A172 (cell line): Measurements from ENCODE around the gene SRSF1. TPM values are rescaled to one million over a fixed set of nuclear protein-coding genes. Genes with fewer than 3 reads are reported as not detected.
"Not testable (repeated sequence)": the region's sequence is repeated elsewhere in the genome, so short reads cannot be mapped to it uniquely, and the experiment has no call there.

Experiments
- DNase-seq: peaks from one replicate; pipeline ENCODE4 v3.0.0-alpha.2; 2015; ENCODE audit warnings: low spot score
- total RNA-seq: library from RNA; depleted of rRNA; stranded (reverse); fragments of >200 nt; shearing (Covaris generic); gene quantifications from 2 replicates; pipeline ENCODE4 v1.2.3, GENCODE V29; 2014; rRNA removed

The SRSF1 gene, protein sequence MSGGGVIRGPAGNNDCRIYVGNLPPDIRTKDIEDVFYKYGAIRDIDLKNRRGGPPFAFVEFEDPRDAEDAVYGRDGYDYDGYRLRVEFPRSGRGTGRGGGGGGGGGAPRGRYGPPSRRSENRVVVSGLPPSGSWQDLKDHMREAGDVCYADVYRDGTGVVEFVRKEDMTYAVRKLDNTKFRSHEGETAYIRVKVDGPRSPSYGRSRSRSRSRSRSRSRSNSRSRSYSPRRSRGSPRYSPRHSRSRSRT
- total RNA-seq: 501 and 612 TPM in 2 replicates

GRCh38 chr17:58006924-58007780 lies at the start of gene SRSF1:
SRSF1 (minus strand) TSS chr17:58007246; CDS start chr17:58007137, 109 bp downstream.
- DNase-seq: peak; percentile 96

- no peak for DNase-seq
These were observed 49.4 kb upstream of the SRSF1 start for GRCh38 chr17:58056476-58056875.

GRCh38 chr17:58054641-58055040 lies 47.6 kb upstream of the SRSF1 start:
- DNase-seq: no peak

DNA sequence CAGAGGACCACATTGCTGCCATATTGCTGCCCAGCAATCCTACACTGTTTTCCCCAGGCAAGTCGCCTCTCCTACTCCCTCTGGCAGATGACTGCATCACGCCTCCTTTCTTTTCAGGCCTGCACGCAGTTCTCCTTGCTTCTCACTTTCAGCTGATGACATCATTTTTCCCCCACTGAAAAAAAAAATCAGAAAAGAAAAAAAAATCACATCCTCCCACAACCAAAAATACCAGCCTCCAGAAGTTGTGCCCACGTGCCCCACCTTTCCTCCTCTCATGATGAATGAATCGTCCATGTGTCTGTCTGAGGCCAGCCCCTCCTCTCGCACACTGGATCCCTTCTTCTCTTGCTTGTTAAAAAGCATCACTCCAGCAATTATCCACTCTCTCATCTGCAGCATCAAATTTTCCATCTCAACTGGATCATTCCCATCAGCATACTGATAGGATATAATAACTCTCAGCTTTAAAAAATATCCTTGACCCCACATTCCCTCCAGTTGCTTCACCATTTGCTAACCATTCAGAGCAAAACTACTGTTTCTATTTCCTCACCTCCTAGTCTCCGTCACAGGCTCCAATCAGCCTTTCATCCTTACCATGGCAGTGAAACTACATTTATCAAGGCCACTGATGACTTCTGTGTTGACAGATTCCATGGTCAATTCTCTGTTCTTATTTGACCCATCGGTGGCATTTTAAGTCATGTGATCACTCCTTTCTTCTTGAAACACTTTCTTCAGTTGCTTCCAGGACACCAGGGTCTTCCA lies 46.1 kb upstream of the SRSF1 start:
- DNase-seq: no peak

DNA sequence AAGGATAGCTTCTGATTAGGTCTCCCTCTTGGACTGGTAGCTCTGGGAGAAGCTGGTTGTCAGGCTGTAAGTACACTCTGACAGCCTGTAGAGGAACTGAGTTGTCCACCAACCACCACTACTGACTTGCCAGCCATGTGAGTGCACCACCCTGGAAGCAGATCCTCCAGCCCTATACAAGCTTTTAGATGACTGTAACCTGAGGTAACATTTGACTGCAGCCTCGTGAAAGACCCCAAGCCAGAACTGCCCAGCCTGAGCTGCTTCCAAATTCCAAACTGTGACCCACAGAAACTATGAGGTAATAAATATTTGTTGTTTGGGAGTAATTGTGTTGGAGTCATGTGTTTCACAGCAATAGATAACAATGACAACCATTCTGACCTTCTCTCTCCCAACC lies 45.4 kb upstream of the SRSF1 start:
- DNase-seq: no peak

- no peak for DNase-seq
These were observed 44.4 kb upstream of the SRSF1 start for GRCh38 chr17:58051468-58051867.

DNA sequence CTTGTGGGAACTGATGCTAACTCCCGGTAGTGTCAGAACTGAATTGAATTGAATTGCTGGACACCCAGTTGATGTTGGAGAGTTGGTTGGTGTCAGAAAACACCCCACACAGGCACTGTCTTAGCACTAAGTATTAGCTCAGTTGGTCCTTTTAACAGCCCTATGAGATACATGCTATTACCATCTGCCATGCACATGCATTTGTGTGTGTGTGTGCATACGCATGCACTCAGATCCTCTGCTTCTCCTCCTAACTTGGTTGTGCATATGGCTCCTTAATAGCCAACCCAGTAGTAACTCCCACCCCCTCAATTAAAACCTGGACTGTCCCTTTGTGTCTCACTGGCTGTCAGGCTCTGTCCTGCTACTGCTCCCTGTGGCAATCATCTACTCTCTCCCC lies 43.9 kb upstream of the SRSF1 start:
- DNase-seq: no peak

DNA sequence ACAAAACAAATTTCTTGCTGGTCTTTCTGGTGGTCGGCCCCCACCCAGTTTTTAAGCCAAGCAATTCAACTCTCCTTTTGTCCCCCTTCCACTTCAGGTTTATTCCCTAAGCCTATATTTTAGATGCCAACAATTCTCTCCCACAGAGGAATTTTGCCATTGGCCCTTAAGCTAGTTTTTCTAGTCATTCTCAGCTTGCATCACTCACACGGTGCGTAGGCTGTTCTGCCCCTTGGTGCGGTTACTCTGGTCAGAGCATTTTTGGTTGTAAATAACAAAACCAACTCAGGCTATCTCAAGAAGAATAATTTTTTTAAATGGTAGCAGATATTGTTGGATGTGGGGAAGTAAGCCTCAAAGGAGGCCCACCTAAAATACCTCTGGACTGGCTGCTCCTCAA lies 42.5 kb upstream of the SRSF1 start:
- DNase-seq: no peak

DNA sequence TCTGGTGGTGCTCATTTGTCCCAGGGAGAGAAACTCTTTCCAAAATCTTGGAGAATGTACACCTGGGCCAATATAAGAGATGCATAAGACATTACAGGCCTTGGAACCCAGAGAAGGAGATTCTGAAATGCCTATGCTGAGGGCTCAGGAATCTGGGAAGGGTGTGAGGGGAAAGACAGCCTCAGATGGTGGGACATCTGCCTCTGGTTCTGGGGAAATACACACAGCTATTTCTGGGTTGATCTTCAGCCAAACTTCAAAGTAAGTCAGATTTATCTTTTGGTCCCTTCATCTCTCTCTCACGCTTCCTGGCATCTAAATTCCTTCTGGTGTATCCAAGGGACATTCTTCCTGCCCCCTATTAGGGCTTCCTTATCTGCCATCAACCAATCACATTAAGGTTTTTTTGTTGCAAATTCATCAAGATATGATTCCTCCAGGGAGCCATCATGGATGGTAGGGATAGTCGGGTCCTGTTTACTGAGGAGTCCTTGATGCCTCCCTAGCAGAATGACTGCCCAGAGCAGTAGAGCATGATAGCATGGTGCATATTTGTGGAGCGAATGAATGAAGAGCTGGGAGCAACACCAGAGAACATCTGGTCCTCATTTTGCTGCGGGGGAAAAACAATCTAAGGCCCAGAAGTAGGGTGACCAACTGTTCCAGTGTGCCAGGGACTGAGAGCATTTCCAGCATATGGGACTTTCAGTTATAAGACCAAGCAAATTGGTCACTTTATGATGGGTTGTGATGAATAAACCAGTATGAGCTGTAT lies 40.5 kb upstream of the SRSF1 start:
- DNase-seq: no peak

- DNase-seq: no peak
These were observed 39.4 kb upstream of the SRSF1 start for GRCh38 chr17:58046239-58047094.

DNA sequence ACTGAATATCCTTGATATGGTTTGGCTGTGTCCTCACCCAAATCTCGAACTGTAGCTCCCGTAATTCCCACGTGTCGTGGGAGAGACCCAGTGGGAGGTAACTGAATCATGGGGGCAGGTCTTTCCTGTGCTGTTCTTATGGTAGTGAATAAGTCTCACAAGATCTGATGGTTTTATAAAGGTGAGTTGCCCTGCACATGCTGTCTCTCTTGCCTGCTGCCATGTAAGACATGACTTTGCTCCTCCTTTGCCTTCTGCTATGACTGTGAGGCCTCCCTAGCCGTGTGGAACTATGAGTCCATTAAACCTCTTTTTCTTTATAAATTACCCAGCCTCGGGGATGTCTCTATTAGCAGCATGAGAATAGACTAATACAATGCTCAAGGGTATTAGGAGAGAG lies 37.2 kb upstream of the SRSF1 start:
- DNase-seq: not testable (repeated sequence)

DNA sequence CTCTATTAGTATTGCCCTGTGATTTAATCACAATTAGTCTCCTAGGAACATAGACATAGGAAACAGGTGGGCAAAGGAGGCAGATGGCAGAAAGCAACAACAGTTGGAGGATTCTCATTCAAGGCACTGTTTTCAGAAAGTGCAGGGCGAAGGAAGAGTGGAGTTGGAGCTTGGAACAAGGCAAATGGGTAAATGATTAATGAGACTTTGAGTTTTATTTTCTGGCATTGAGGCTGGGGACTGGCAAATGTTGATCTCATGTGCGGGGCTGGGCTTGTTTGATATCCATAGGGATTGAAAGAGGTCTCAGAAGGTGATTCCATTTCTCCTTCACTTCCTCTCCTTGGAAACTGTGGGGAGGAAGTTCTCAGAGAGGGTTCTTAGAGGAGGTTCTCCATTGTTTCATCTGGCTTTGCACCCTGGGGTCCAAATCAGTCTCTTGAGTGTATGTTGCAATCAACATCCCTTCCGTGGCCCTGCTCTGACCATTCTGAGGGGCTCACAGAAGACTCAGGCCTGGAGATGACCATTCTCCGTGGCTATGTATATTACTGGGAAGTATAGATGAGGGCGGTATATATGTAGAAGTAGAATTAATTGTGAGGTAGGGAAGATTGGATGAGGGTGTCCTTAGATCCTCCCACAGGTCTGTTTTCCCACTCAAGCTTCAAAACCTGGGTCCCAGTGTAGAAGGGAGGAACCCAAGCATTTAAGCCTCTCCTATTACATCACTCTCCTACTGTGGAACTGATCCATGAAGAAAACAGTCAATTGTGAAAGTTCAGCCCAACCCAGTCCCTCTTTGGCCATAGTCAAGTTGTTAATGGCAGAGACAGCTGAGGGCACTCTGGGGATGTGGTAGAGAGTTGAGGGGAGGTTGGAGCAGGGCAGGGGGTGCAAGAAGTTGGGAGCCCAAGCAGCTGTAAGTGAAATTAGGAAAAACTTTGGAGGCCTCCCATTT lies 36.5 kb upstream of the SRSF1 start:
- no peak for DNase-seq

- DNase-seq: no peak
These were observed 34.1 kb upstream of the SRSF1 start for GRCh38 chr17:58041161-58041560.

- DNase-seq: no peak
These were observed 33.3 kb upstream of the SRSF1 start for GRCh38 chr17:58040386-58040785.

- DNase-seq: no peak
These were observed 32.9 kb upstream of the SRSF1 start for GRCh38 chr17:58039975-58040374.

- DNase-seq: no peak
These were observed 25.8 kb upstream of the SRSF1 start for GRCh38 chr17:58032691-58033415.

DNA sequence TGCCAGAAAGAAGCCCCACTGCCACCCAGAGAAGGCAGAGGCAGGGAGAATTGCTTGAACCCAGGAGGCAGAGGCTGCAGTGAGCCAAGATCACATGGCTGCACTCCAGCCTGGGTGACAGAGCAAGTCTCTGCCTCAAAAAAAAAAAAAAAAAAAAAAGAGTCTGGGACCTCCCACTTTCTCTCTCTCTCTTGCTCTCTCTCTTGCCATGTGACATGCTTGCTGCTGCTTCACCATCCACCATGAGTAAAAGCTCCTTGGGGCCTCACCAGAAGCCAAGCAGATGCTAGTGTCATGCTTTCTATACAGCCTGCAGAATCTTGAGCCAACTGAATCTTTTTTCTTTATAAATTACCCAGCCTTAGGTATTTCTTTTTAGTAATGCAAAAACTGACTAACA lies 21.5 kb upstream of the SRSF1 start:
- no peak for DNase-seq

DNA sequence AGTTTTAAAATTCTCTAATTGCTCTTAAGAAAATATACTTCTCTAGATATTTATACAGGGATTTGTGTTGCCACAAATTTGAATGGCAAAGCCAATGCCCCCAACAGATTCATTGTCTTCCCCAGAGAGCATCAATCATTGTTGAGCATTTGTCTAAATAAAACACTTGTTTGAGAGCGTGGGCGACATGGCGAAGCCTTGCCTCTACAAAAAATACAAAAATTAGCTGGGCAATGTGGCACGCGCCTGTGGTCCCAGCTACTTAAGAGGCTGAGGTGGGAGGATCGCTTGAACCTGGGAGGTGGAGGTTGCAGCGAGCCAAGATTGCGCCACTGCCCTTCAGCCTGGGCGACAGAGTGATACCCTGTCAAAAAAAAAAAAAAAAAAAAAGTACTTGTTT lies 13.4 kb upstream of the SRSF1 start:
- DNase-seq: no peak

GRCh38 chr17:58019521-58019920 lies 12.5 kb upstream of the SRSF1 start:
- no peak for DNase-seq
